Measurements from ENCODE around the gene EIF3B. TPM values are rescaled to one million over a fixed set of nuclear protein-coding genes. Genes with fewer than 3 reads are reported as not detected.
"Not testable (repeated sequence)": the region's sequence is repeated elsewhere in the genome, so short reads cannot be mapped to it uniquely, and the experiment has no call there.

EIF3B gene
- total and polyA plus RNA-seq, 10 donors, result 78.1 to 150 (median 110) TPM

DNA sequence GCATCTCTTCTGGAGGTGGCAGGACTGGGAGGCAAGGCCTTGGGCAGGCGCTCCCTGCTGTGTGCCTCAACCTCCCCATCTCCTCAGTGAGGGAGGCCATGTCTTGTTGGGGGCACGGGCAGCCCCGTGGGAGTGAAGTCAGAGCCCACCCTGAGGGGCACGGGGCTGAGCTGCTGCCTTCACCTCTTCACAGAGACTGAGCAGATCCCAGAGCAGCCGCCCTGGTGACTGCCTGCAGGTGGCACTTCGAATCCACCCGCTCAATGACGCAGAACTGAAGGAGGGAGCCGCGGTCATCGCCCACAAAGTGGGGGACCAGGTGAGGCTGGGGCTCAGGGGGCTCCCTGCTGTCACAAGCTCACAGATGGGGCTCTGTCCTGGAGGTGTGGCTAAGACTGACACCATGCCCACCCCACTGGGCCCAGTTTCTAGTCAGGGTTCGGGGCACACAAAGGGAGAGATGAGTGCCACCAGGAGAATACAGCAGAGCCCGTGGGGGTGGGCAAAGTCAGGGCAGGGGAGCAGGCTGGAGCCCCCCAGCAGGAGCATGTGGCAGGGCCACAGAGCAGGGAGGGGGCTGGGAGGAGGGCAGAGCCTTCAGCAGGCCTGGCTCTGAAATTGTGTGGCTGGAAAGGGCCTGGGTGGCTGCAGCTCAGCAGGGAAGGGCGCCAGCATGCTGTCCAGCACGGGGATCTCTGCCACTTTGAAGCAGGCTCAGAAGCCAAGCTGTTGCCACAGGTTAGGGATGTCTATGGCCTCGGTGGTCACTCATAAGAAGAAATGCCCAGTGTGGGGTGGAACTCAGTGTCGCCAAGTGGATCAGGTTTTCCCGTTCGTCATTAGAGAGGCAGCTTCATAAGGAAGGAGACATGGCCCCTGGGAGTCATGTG is 30.0 kb downstream of the EIF3B start:
- H3K4me1 ChIP-seq, result peaks cover 0 to 27% (median 6%) of the 10 kb centered on the region in 6 donors

DNA sequence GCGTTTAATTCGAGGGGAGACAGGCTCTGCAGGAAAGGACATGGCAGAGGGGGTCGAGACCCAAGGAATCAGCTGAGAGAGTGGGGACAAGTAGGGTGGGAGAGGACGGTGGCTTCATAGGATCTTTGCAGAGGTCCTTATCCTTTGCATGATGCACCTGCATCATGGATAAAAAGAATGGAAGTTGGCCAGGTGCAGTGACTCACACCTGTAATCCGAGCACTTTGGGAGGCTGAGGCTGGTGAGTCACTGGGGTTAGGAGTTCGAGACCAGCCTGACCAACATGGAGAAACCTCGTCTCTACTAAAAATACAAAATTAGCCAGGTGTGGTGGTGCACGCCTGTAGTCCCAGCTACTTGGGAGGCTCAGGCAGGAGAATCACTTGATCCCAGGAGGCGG is 31.5 kb downstream of the EIF3B start:
- H3K36me3 ChIP-seq, result peaks cover 0 to 38% (median 13%) of the 10 kb centered on the region in 6 donors
- DNase-seq; H3K27me3 ChIP-seq (replicated peaks in 1 of 7); H3K4me3 ChIP-seq; H3K27ac ChIP-seq; H3K9me3 ChIP-seq; intact Hi-C loops (cut with DNase I; ENCODE audit: low total_unique reads): not testable (repeated sequence)
- peaks cover 0 to 40% (median 13%) of the 10 kb centered on the region in 6 donors for H3K4me1 ChIP-seq
- WGBS, 5 donors, result 89 to 99% (median 93%) methylated on average over 8 to 9 of the region's 9 CpGs

More for the DNA sequence above, 30.0 kb downstream of the EIF3B start:
- intact Hi-C loops (cut with DNase I; ENCODE audit: low total_unique reads), result no loop called here
- no peak overlapping the region for H3K27ac ChIP-seq
- peaks cover 0 to 54% (median 28%) of the 10 kb centered on the region in 6 donors for H3K36me3 ChIP-seq
- no peaks in the 10 kb centered on the region for H3K9me3 ChIP-seq
- TF ChIP-seq, protein P1, sequence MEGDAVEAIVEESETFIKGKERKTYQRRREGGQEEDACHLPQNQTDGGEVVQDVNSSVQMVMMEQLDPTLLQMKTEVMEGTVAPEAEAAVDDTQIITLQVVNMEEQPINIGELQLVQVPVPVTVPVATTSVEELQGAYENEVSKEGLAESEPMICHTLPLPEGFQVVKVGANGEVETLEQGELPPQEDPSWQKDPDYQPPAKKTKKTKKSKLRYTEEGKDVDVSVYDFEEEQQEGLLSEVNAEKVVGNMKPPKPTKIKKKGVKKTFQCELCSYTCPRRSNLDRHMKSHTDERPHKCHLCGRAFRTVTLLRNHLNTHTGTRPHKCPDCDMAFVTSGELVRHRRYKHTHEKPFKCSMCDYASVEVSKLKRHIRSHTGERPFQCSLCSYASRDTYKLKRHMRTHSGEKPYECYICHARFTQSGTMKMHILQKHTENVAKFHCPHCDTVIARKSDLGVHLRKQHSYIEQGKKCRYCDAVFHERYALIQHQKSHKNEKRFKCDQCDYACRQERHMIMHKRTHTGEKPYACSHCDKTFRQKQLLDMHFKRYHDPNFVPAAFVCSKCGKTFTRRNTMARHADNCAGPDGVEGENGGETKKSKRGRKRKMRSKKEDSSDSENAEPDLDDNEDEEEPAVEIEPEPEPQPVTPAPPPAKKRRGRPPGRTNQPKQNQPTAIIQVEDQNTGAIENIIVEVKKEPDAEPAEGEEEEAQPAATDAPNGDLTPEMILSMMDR (IDR thresholded peaks at IDR 0.05 in 8 of 11, conservative IDR thresholded peaks at IDR 0.05 in 3 of 11), result no peak
- TF ChIP-seq POLR2AphosphoS5 (IDR thresholded peaks at IDR 0.05), result peak in 1 of 3 donors; percentile 8
- DNase-seq, result no peak
- no peaks in the 10 kb centered on the region for H3K27me3 ChIP-seq (replicated peaks in 1 of 7)
- no peak overlapping the region for H3K4me3 ChIP-seq
- WGBS, 5 donors, result 75 to 92% (median 82%) methylated on average over 15 to 19 of the region's 19 CpGs

DNA sequence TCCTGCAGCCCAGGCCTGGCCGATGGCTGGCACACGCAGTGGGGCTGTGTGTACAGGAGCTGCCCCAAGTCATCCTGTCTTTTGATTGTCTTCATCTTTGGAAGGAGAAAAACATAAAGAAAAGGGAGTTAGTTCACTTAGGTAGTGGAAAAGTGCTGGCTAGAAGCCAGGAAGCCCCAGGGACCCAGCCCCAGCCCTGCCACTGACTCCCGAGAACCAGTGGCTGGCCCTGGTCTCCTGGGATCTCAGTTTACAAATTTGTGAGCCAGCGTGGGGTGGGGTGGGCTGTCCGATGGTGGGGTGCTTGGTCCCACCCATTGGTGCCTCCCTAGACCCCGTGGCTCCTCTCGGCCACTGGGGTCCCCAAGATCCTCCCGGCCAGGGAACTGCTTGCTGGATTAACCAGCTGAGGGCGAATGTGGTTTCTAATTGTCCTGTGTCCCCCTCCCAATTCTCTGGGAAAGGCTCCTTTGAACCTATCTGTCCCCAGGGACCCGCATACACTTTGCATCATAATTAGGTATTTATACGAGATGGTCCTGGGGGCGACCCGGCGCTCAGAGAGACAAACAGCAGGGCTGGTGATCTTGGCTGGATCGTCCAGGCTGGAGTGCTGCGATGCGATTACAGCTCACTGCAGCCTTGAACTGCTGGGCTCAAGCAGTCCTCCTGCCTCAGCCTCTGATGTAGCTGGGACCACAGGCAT is 32.5 kb downstream of the EIF3B start:
- WGBS, 5 donors, result 80 to 83% (median 81%) methylated on average over 16 to 17 of the region's 17 CpGs
- Histone ChIP-seq H3K9me3 (no peaks in the 10 kb centered on the region), H3K27ac (peak overlapping the region in 4 of 8 donors; percentile 36 to 65 (median 42)), H3K27me3 (replicated peaks in 1 of 7) (no peaks in the 10 kb centered on the region), H3K36me3 (peaks cover 0 to 29% (median 4%) of the 10 kb centered on the region in 6 donors), H3K4me1 (peaks cover 0 to 40% (median 14%) of the 10 kb centered on the region in 6 donors), H3K4me3 (no peak overlapping the region)
- intact Hi-C loops (cut with DNase I; ENCODE audit: low total_unique reads), result no loop called here
- TF ChIP-seq POLR2AphosphoS5 (IDR thresholded peaks at IDR 0.05) (no peak), POLR2A (IDR thresholded peaks at IDR 0.05) (no peak)
- TF ChIP-seq, protein P1 (IDR thresholded peaks at IDR 0.05 in 8 of 11, conservative IDR thresholded peaks at IDR 0.05 in 3 of 11), result no peak
- no peak for DNase-seq

DNA sequence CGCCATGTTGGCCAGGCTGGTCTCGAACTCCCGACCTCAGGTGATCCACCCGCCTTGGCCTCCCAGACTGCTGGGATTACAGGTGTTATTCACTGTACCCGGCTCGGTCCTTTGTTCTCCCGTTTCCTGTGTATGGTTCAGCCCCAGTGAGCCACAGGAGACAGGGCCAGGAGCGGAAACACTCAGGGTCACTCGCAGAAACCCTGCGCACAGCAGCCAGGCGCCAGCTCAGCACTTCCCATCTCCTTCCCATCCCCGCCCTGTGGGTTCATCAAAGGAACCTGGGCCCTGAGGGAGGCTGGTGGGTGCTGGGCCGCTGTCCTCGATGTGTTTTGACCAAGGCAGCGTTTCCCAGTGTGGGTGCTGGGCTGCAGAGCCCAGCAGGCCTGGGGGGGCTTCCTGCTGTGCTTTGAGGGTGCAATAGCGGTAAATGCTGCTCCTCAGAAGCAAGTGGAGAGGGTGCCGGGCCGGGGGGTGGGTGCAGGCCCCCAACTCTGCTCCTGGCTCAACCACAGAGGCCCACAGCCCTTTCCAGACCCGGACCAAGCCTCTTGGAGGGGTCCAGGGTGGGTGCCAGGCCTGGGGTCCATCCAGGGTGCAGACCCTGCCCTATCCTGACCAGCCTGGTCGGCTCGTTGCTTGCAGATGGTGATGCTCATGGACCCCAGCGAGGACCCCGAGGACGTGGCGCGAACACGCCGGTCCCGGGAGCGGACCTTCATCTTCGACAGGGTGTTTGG is 33.4 kb downstream of the EIF3B start:
- TF ChIP-seq POLR2AphosphoS5 (IDR thresholded peaks at IDR 0.05) (peak; percentile 75 to 82 (median 76)), POLR2A (IDR thresholded peaks at IDR 0.05) (no peak)
- TF ChIP-seq, protein P1 (IDR thresholded peaks at IDR 0.05 in 8 of 11, conservative IDR thresholded peaks at IDR 0.05 in 3 of 11), result no peak
- Histone ChIP-seq H3K9me3 (no peaks in the 10 kb centered on the region), H3K27ac (peak overlapping the region in 6 of 8 donors; percentile 26 to 72 (median 64)), H3K36me3 (peaks cover 0 to 19% (median 0%) of the 10 kb centered on the region in 6 donors), H3K27me3 (replicated peaks in 1 of 7) (no peaks in the 10 kb centered on the region), H3K4me1 (peaks cover 0 to 45% (median 19%) of the 10 kb centered on the region in 6 donors), H3K4me3 (no peak overlapping the region)
- 68 to 86% (median 80%) methylated on average over 28 to 31 of the region's 31 CpGs for WGBS, 5 donors
- no peak for DNase-seq
- intact Hi-C loops (cut with DNase I; ENCODE audit: low total_unique reads), result no loop called here

Data from spleen (tissue), 11 donors.